Measurements from ENCODE around the gene BNC1.

BNC1 gene

GRCh38 chr15:83283813-83284558 lies 478 bp downstream of the BNC1 start:
- no peak for TF ChIP-seq USF1 (IDR thresholded peaks at IDR 0.05)
- no peak for TF ChIP-seq EP300 (IDR thresholded peaks at IDR 0.05; ENCODE audit: borderline replicate concordance)
- no peak for TF ChIP-seq MAX (IDR thresholded peaks at IDR 0.05)
- TF ChIP-seq REST (IDR thresholded peaks at IDR 0.05; ENCODE audit: low read depth): no peak

GRCh38 chr15:83283138-83283812 lies 1.2 kb downstream of the BNC1 start:
- TF ChIP-seq FOXM1 (IDR thresholded peaks at IDR 0.05; ENCODE audit: borderline replicate concordance, low read depth) (no peak), MAX (IDR thresholded peaks at IDR 0.05) (no peak), REST (IDR thresholded peaks at IDR 0.05; ENCODE audit: low read depth) (no peak), USF1 (IDR thresholded peaks at IDR 0.05) (no peak), ZBTB7A (IDR thresholded peaks at IDR 0.05; ENCODE audit: low read depth) (no peak), TCF12 (IDR thresholded peaks at IDR 0.05; ENCODE audit: low read depth) (no peak), RAD21 (IDR thresholded peaks at IDR 0.05; ENCODE audit: low read depth) (no peak), CREB1 (IDR thresholded peaks at IDR 0.05; ENCODE audit: low read depth) (no peak), EGR1 (IDR thresholded peaks at IDR 0.05) (no peak)

- TF ChIP-seq FOXM1 (IDR thresholded peaks at IDR 0.05; ENCODE audit: borderline replicate concordance, low read depth) (no peak), NFIC (IDR thresholded peaks at IDR 0.05) (no peak), EP300 (IDR thresholded peaks at IDR 0.05; ENCODE audit: borderline replicate concordance) (no peak)
Observed at GRCh38 chr15:83282776-83283137, 1.7 kb downstream of the BNC1 start.

GRCh38 chr15:83282141-83282540 lies 2.3 kb downstream of the BNC1 start:
- TF ChIP-seq EP300 (IDR thresholded peaks at IDR 0.05; ENCODE audit: borderline replicate concordance) (no peak), NFIC (IDR thresholded peaks at IDR 0.05) (no peak), REST (IDR thresholded peaks at IDR 0.05; ENCODE audit: low read depth) (no peak), TCF12 (IDR thresholded peaks at IDR 0.05; ENCODE audit: low read depth) (no peak), YY1 (IDR thresholded peaks at IDR 0.05; ENCODE audit: low read depth) (no peak), TAF1 (IDR thresholded peaks at IDR 0.05; ENCODE audit: low read depth) (no peak), USF1 (IDR thresholded peaks at IDR 0.05) (no peak), MAX (IDR thresholded peaks at IDR 0.05) (no peak), RAD21 (IDR thresholded peaks at IDR 0.05; ENCODE audit: low read depth) (no peak), ZBTB7A (IDR thresholded peaks at IDR 0.05; ENCODE audit: low read depth) (no peak), CEBPB (IDR thresholded peaks at IDR 0.05) (no peak), TEAD4 (IDR thresholded peaks at IDR 0.05) (no peak), FOXM1 (IDR thresholded peaks at IDR 0.05; ENCODE audit: borderline replicate concordance, low read depth) (no peak)

Data from Ishikawa (cell line).